HCT116 (cell line): Measurements from ENCODE around the gene DMAC1. TPM values are rescaled to one million over a fixed set of nuclear protein-coding genes. Genes with fewer than 3 reads are reported as not detected.

ENCODE experiments used
- ATAC-seq: fragments of 200-7000 bp; cut with Tn5 transposase; 2 replicates; pipeline ENCODE4 v1.9.1; 2020; ENCODE audit warnings: mild to moderate bottlenecking, moderate library complexity
- BruUV-seq: library from RNA; stranded (reverse); fragments of 400-500 nt; replicated peaks from 2 replicates; lab custom pipeline; 2021; lab: Mats Ljungman, UMichigan
- CTCF ChIA-PET: fragments of 300-600 bp; sonication (Branson Sonifier 250); formaldehyde crosslinking; loops from one replicate; lab custom pipeline; 2021; ENCODE audit warnings: antibody characterized with exemption; lab: Charles Lee
- POLR2A ChIA-PET: fragments of 300-600, 350-600 bp; sonication (Branson Sonifier 250); formaldehyde crosslinking; loops from one replicate; lab custom pipeline; 2021; ENCODE audit warnings: antibody characterized with exemption; lab: Charles Lee
- RAD21 ChIA-PET, 2 experiments: fragments of 300-600 bp; sonication (Branson Sonifier 250); formaldehyde crosslinking; loops; one replicate each; lab custom pipeline; 2023; ENCODE audit warnings: low total read pairs in 2 of 2; ENCODE audit not compliant: uncharacterized antibody in 2 of 2, unreplicated experiment in 2 of 2, low non-redundant PET in 1 of 2; lab: Charles Lee
- DNase-seq: peaks from one replicate; pipeline ENCODE4 v3.0.0-alpha.2; 2010; ENCODE audit warnings: low read depth, low spot score
- H2AFZ ChIP-seq: fragments of 200-600 bp; shearing (Covaris generic), sonication (generic); 2 replicates; pipeline ENCODE4 v1.6.1; 2017; ENCODE audit warnings: low read depth, mixed run types, mixed read lengths, antibody characterized with exemption, low read length; ENCODE audit not compliant: poor library complexity, severe bottlenecking
- H3K27ac ChIP-seq: 2 replicates; pipeline ENCODE4 v1.5.1; 2012; ENCODE audit warnings: low read depth, low read length
- H3K27me3 ChIP-seq: fragments of 200-600 bp; sonication (generic); 2 replicates; pipeline ENCODE4 v1.6.1; 2016; ENCODE audit warnings: mixed run types, low read length, mixed read lengths; ENCODE audit not compliant: insufficient read depth
- H3K36me3 ChIP-seq, 2 experiments: fragments of 200-500 bp in 1 of 2; fragments of 200-600 bp in 1 of 2; sonication (Bioruptor generic) in 1 of 2; sonication (generic) in 1 of 2; 2 replicates each; pipeline versions ENCODE4 v1.5.1 to v1.6.1; 2014 to 2016; ENCODE audit warnings: low read length in 2 of 2, inconsistent platforms in 1 of 2, mixed read lengths in 1 of 2, mixed run types in 1 of 2; ENCODE audit not compliant: insufficient read depth in 2 of 2, control insufficient read depth in 1 of 2
- H3K4me1 ChIP-seq, 2 experiments: fragments of 200-600 bp in 1 of 2; sonication (generic) in 1 of 2; 2 replicates each; pipeline versions ENCODE4 v1.5.1 to v1.6.1; 2012 to 2017; ENCODE audit warnings: low read length in 2 of 2, inconsistent platforms in 1 of 2, mild to moderate bottlenecking in 1 of 2, mixed read lengths in 1 of 2, mixed run types in 1 of 2, moderate library complexity in 1 of 2; ENCODE audit not compliant: insufficient read depth in 2 of 2, control insufficient read depth in 1 of 2
- H3K4me2 ChIP-seq: fragments of 200-600 bp; sonication (generic); 2 replicates; pipeline ENCODE4 v1.6.1; 2017; ENCODE audit warnings: mixed run types, low read length, mixed read lengths
- H3K4me3 ChIP-seq, 2 experiments: fragments of 200-600 bp in 1 of 2; sonication (generic) in 1 of 2; replicated peaks in 1 of 2; 2 replicates each; pipeline ENCODE4 v1.5.1; 2011 to 2016; ENCODE audit warnings: low read length in 2 of 2, control low read depth in 1 of 2, low read depth in 1 of 2, mild to moderate bottlenecking in 1 of 2, mixed read lengths in 1 of 2, mixed run types in 1 of 2
- H3K79me2 ChIP-seq: fragments of 200-600 bp; sonication (generic); 2 replicates; pipeline ENCODE4 v1.6.1; 2017; ENCODE audit warnings: mild to moderate bottlenecking, mixed run types, low read length, moderate library complexity, mixed read lengths; ENCODE audit not compliant: insufficient read depth
- H3K9ac ChIP-seq: fragments of 200-600 bp; sonication (generic); 2 replicates; pipeline ENCODE4 v1.6.1; 2016; ENCODE audit warnings: low read length, mixed read lengths
- H3K9me2 ChIP-seq: fragments of 200-600 bp; sonication (generic), shearing (Covaris generic); 2 replicates; pipeline ENCODE4 v1.6.1; 2017; ENCODE audit warnings: mixed run types, mild to moderate bottlenecking, moderate library complexity; ENCODE audit not compliant: insufficient read depth
- H3K9me3 ChIP-seq, 2 experiments: fragments of 200-500 bp in 1 of 2; fragments of 200-600 bp in 1 of 2; sonication (Bioruptor generic) in 1 of 2; sonication (generic) in 1 of 2; 2 replicates each; pipeline ENCODE4 v1.6.1; 2014 to 2017; ENCODE audit warnings: low read length in 2 of 2, mixed read lengths in 2 of 2, inconsistent platforms in 1 of 2, low read depth in 1 of 2, mild to moderate bottlenecking in 1 of 2, mixed run types in 1 of 2, moderate library complexity in 1 of 2; ENCODE audit not compliant: control insufficient read depth in 1 of 2, insufficient read depth in 1 of 2
- H4K20me1 ChIP-seq: fragments of 200-600 bp; sonication (generic), shearing (Covaris generic); 2 replicates; pipeline ENCODE4 v1.6.1; 2017; ENCODE audit warnings: mixed run types, mild to moderate bottlenecking, moderate library complexity; ENCODE audit not compliant: insufficient read depth
- ATF3 ChIP-seq: IDR thresholded peaks from 2 replicates; pipeline ENCODE4 v1.6.1; 2012
- CBX3 ChIP-seq: IDR thresholded peaks from 2 replicates; pipeline ENCODE4 v1.6.1; 2012; ENCODE audit warnings: low read depth
- CEBPB ChIP-seq: IDR thresholded peaks from 2 replicates; pipeline ENCODE4 v1.6.1; 2012; ENCODE audit warnings: low read depth
- CTCF ChIP-seq, 3 experiments: fragments of 200-600 bp in 1 of 3; sonication (generic) in 1 of 3; IDR thresholded peaks in 2 of 3; conservative IDR thresholded peaks in 1 of 3; 2 replicates each; pipeline ENCODE4 v1.5.1; 2012 to 2017; ENCODE audit warnings: low read depth in 2 of 3, low read length in 2 of 3, antibody characterized with exemption in 1 of 3, borderline replicate concordance in 1 of 3, control low read depth in 1 of 3, mild to moderate bottlenecking in 1 of 3, mixed read lengths in 1 of 3, mixed run types in 1 of 3, moderate library complexity in 1 of 3; ENCODE audit not compliant: insufficient read depth in 1 of 3
- EGR1 ChIP-seq: IDR thresholded peaks from 2 replicates; pipeline ENCODE4 v1.6.1; 2012; ENCODE audit warnings: low read depth
- ELF1 ChIP-seq: IDR thresholded peaks from 2 replicates; pipeline ENCODE4 v1.6.1; 2012; ENCODE audit warnings: low read depth, borderline replicate concordance
- EZH2 ChIP-seq: fragments of 200-600 bp; sonication (generic); IDR thresholded peaks from 2 replicates; pipeline ENCODE4 v1.6.1; 2017; ENCODE audit warnings: antibody characterized with exemption, mixed run types
- EZH2phosphoT487 ChIP-seq: fragments of 200-600 bp; IDR thresholded peaks from 2 replicates; pipeline ENCODE4 v1.6.1; 2018; ENCODE audit warnings: antibody characterized with exemption, borderline replicate concordance
- FOSL1 ChIP-seq: IDR thresholded peaks from 2 replicates; pipeline ENCODE4 v1.6.1; 2012; ENCODE audit warnings: low read depth
- SP1 ChIP-seq: IDR thresholded peaks from 2 replicates; pipeline ENCODE4 v1.6.1; 2012; ENCODE audit warnings: low read depth
- SRF ChIP-seq: IDR thresholded peaks from 2 replicates; pipeline ENCODE4 v1.6.1; 2012; ENCODE audit warnings: low read depth
- ZFX ChIP-seq: fragments of 450-650 bp; IDR thresholded peaks from 2 replicates; pipeline ENCODE4 v1.6.1; 2017
- intact Hi-C: fragments of 100-400 bp; cut with micrococcal nuclease; formaldehyde crosslinking; loops from 2 replicates; pipeline ENCODE4 v1.10.0; 2022
- total RNA-seq: library from RNA; stranded (reverse); gene quantifications from one replicate; pipeline ENCODE4 v1.2.1, GENCODE V29; 2021; ENCODE audit not compliant: unreplicated experiment
- TF ChIP-seq, protein P1 (sequence below): IDR thresholded peaks from 2 replicates; pipeline ENCODE4 v1.6.1; 2011; ENCODE audit warnings: mild to moderate bottlenecking, low read length, moderate library complexity; ENCODE audit not compliant: insufficient replicate concordance; ENCODE audit errors: extremely low read depth

The DMAC1 gene
- total RNA-seq, 1 experiment from 2014 or later: 39.1 TPM

DNA sequence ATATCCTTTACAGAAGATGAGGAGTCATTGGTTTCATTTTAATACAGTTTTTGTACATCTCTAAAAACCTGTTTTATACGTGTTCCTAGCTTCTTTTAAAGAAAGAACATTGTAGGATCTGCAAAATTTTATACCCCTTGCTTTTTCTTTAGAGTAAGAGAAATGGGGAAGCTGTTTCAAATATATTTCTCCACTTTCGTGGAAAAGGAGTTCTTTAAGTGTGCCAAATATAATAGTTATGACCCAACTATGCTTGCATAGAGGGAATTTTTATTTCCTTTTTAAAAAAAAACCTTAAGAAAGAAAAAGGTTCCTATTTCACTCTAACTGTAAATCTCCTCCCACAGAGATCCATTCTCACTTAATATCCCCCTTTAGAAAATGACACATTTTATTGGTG is 27.5 kb upstream of the DMAC1 start:
- H3K4me3 ChIP-seq: no peak overlapping the region
- no peaks in the 10 kb centered on the region for H3K9me3 ChIP-seq
- intact Hi-C loops: no loop called here
- no peak overlapping the region for H3K27ac ChIP-seq
- H3K9me2 ChIP-seq: no peaks in the 10 kb centered on the region
- ChIA-PET RAD21 (no interaction called here), CTCF (no interaction called here), POLR2A (no interaction called here)
- H2AFZ ChIP-seq: no peak overlapping the region
- H3K36me3 ChIP-seq: no peaks in the 10 kb centered on the region
- BruUV-seq: no TSS peak
- H3K27me3 ChIP-seq: no peaks in the 10 kb centered on the region
- H4K20me1 ChIP-seq: no peaks in the 10 kb centered on the region
- H3K4me2 ChIP-seq: no peak overlapping the region
- no peaks in the 10 kb centered on the region for H3K4me1 ChIP-seq
- ATAC-seq (no peak), DNase-seq (no peak)
- no peak for TF ChIP-seq ZFX
- no peak overlapping the region for H3K9ac ChIP-seq
- H3K79me2 ChIP-seq: no peaks in the 10 kb centered on the region

DNA sequence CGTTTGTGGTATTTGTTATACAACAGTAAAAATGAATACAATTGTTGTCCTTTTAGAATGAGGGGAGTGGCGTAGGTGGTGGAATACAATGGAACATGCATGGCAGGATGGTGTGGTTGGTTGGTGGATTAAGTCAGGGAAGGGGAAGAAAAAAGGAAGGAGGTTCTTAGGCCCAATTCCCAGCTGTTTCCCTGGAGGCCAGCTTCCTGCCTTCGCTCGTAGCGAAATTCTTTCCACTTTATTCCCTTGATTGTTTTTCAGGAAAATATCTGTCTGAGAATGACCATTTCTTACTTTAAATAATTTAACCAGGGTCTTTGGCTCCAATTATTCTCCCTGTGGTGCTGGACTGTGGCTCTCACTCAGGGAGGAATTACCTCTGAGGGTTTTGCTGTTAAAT is 24.1 kb upstream of the DMAC1 start:
- ChIA-PET POLR2A (no interaction called here), CTCF (no interaction called here), RAD21 (no interaction called here)
- no peak overlapping the region for H3K4me2 ChIP-seq
- no peak for TF ChIP-seq EZH2phosphoT487
- TF ChIP-seq CEBPB: no peak
- TF ChIP-seq, protein P1, sequence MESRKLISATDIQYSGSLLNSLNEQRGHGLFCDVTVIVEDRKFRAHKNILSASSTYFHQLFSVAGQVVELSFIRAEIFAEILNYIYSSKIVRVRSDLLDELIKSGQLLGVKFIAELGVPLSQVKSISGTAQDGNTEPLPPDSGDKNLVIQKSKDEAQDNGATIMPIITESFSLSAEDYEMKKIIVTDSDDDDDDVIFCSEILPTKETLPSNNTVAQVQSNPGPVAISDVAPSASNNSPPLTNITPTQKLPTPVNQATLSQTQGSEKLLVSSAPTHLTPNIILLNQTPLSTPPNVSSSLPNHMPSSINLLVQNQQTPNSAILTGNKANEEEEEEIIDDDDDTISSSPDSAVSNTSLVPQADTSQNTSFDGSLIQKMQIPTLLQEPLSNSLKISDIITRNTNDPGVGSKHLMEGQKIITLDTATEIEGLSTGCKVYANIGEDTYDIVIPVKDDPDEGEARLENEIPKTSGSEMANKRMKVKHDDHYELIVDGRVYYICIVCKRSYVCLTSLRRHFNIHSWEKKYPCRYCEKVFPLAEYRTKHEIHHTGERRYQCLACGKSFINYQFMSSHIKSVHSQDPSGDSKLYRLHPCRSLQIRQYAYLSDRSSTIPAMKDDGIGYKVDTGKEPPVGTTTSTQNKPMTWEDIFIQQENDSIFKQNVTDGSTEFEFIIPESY: no peak
- TF ChIP-seq EGR1: no peak
- TF ChIP-seq ATF3: no peak
- TF ChIP-seq SP1: no peak
- no peak for TF ChIP-seq CBX3
- no peak for TF ChIP-seq ELF1
- TF ChIP-seq CTCF (IDR thresholded peaks at IDR 0.05 in 2 of 3, conservative IDR thresholded peaks at IDR 0.05 in 1 of 3; ENCODE audit: borderline replicate concordance in 1 of 3, insufficient read depth in 1 of 3, low read depth in 2 of 3, low read length in 2 of 3): no peak
- TF ChIP-seq SRF: no peak
- TF ChIP-seq EZH2: no peak
- TF ChIP-seq FOSL1: no peak
- no peaks in the 10 kb centered on the region for H3K9me3 ChIP-seq
- no peak overlapping the region for H3K4me3 ChIP-seq
- DNase-seq: no peak
- no peak for ATAC-seq
- no peaks in the 10 kb centered on the region for H4K20me1 ChIP-seq
- no TSS peak for BruUV-seq
- H3K27ac ChIP-seq: no peak overlapping the region
- no peaks in the 10 kb centered on the region for H3K36me3 ChIP-seq
- no peaks in the 10 kb centered on the region for H3K79me2 ChIP-seq
- no peaks in the 10 kb centered on the region for H3K27me3 ChIP-seq
- H3K4me1 ChIP-seq: no peaks in the 10 kb centered on the region
- H3K9me2 ChIP-seq: no peaks in the 10 kb centered on the region
- no peak overlapping the region for H3K9ac ChIP-seq
- H2AFZ ChIP-seq: no peak overlapping the region
- intact Hi-C loops: no loop called here
